ENCODE measurements around the gene OTUD7B.
A peak's percentile ranks its signal among the peaks of the same experiment; 100 is the strongest.

The OTUD7B gene

GRCh38 chr1:149915429-149916192 lies 94.9 kb downstream of the OTUD7B start:
- DNase-seq: peak; percentile 62
- H3K4me1 Mint-ChIP-seq: peaks cover 71% of the 10 kb centered on the region

GRCh38 chr1:149914545-149914944 lies 96.0 kb downstream of the OTUD7B start:
- no peaks in the 10 kb centered on the region for H3K9me3 Mint-ChIP-seq
- TF ChIP-seq CTCF (IDR thresholded peaks at IDR 0.05): no peak
- H3K36me3 Mint-ChIP-seq (ENCODE audit: low read depth): peaks cover 38% of the 10 kb centered on the region
- H3K4me1 Mint-ChIP-seq: peaks cover 74% of the 10 kb centered on the region
- H3K27ac Mint-ChIP-seq: no peak overlapping the region
- H3K4me3 Mint-ChIP-seq: no peak overlapping the region
- DNase-seq: no peak
- peaks cover 12% of the 10 kb centered on the region for H3K27me3 Mint-ChIP-seq (ENCODE audit: low read depth, poor library complexity)

More at GRCh38 chr1:149915429-149916192, 94.9 kb downstream of the OTUD7B start:
- H3K27ac Mint-ChIP-seq: peak overlapping the region; percentile 96
- peaks cover 34% of the 10 kb centered on the region for H3K36me3 Mint-ChIP-seq (ENCODE audit: low read depth)
- peak overlapping the region; percentile 81 for H3K4me3 Mint-ChIP-seq
- H3K9me3 Mint-ChIP-seq: no peaks in the 10 kb centered on the region
- TF ChIP-seq CTCF (IDR thresholded peaks at IDR 0.05): no peak
- H3K27me3 Mint-ChIP-seq (ENCODE audit: low read depth, poor library complexity): peaks cover 12% of the 10 kb centered on the region

- no peak for TF ChIP-seq CTCF (IDR thresholded peaks at IDR 0.05)
- peak overlapping the region; percentile 88 for H3K27ac Mint-ChIP-seq
- DNase-seq: no peak
- H3K36me3 Mint-ChIP-seq (ENCODE audit: low read depth): peaks cover 50% of the 10 kb centered on the region
- no peaks in the 10 kb centered on the region for H3K9me3 Mint-ChIP-seq
- H3K4me3 Mint-ChIP-seq: no peak overlapping the region
- peaks cover 10% of the 10 kb centered on the region for H3K27me3 Mint-ChIP-seq (ENCODE audit: low read depth, poor library complexity)
- H3K4me1 Mint-ChIP-seq: peaks cover 31% of the 10 kb centered on the region
These were observed 103.9 kb downstream of the OTUD7B start for GRCh38 chr1:149906570-149907075.

- peaks cover 35% of the 10 kb centered on the region for H3K4me1 Mint-ChIP-seq
- peaks cover 3% of the 10 kb centered on the region for H3K27me3 Mint-ChIP-seq (ENCODE audit: low read depth, poor library complexity)
- no peak for DNase-seq
- no peak overlapping the region for H3K4me3 Mint-ChIP-seq
- TF ChIP-seq CTCF (IDR thresholded peaks at IDR 0.05): no peak
- no peaks in the 10 kb centered on the region for H3K9me3 Mint-ChIP-seq
- peaks cover 36% of the 10 kb centered on the region for H3K36me3 Mint-ChIP-seq (ENCODE audit: low read depth)
- H3K27ac Mint-ChIP-seq: no peak overlapping the region
These were observed 106.6 kb downstream of the OTUD7B start for GRCh38 chr1:149903836-149904491.

- no peak for TF ChIP-seq CTCF (IDR thresholded peaks at IDR 0.05)
- peak within 1 kb of the TSS; percentile 83 for H3K4me3 Mint-ChIP-seq
- peak; percentile 85 for DNase-seq
These were observed 110.9 kb downstream of the OTUD7B start, which contains the start of gene BOLA1 for GRCh38 chr1:149899460-149900284. TSS of gene BOLA1 (plus strand) at chr1:149899568. CDS start at chr1:149900060, 492 bp downstream.

More at GRCh38 chr1:149899460-149900284, 110.9 kb downstream of the OTUD7B start, which contains the start of gene BOLA1:
- Mint-ChIP-seq H3K27me3 (ENCODE audit: low read depth, poor library complexity) (peaks cover 6% of the 10 kb centered on the region), H3K4me1 (peaks cover 36% of the 10 kb centered on the region), H3K36me3 (ENCODE audit: low read depth) (peaks cover 21% of the 10 kb centered on the region), H3K9me3 (no peaks in the 10 kb centered on the region), H3K27ac (peak within 1 kb of the TSS; percentile 82)
